Measurements from ENCODE around the gene AMH. TPM values are rescaled to one million over a fixed set of nuclear protein-coding genes. Genes with fewer than 3 reads are reported as not detected.

Gene AMH
- total RNA-seq, 4 donors from 2014 or later, result 0.50 to 3.7 (median 1.3) TPM

GRCh38 chr19:2243274-2244124 is 5.6 kb upstream of the AMH start:
- H3K27me3 ChIP-seq, result no peaks in the 10 kb centered on the region
- WGBS, result 73% methylated on average over 26 of the region's 32 CpGs
- H3K9me3 ChIP-seq, result no peaks in the 10 kb centered on the region
- no peak for TF ChIP-seq POLR2AphosphoS5 (IDR thresholded peaks at IDR 0.05)
- TF ChIP-seq CTCF (IDR thresholded peaks at IDR 0.05), result no peak
- TF ChIP-seq POLR2A (IDR thresholded peaks at IDR 0.05; ENCODE audit: low read depth), result no peak
- no peak for TF ChIP-seq EP300 (IDR thresholded peaks at IDR 0.05)
- H3K4me1 ChIP-seq, result peaks cover 37 to 74% (median 57%) of the 10 kb centered on the region in 4 donors
- no peak overlapping the region for H3K4me3 ChIP-seq
- no peak for DNase-seq (ENCODE audit: extremely low spot score)
- no peak overlapping the region for H3K27ac ChIP-seq (replicated peaks in 1 of 4)
- peaks cover 40 to 58% (median 55%) of the 10 kb centered on the region in 4 donors for H3K36me3 ChIP-seq
- intact Hi-C loops (cut with DNase I), result no loop called here

- intact Hi-C loops (cut with DNase I), result no loop called here
- Histone ChIP-seq H3K9me3 (no peaks in the 10 kb centered on the region), H3K36me3 (peaks cover 40 to 64% (median 61%) of the 10 kb centered on the region in 4 donors), H3K27ac (replicated peaks in 1 of 4) (no peak overlapping the region), H3K4me1 (peaks cover 32 to 68% (median 51%) of the 10 kb centered on the region in 4 donors), H3K27me3 (peaks cover 0 to 2% (median 0%) of the 10 kb centered on the region in 4 donors), H3K4me3 (no peak overlapping the region)
- TF ChIP-seq POLR2A (IDR thresholded peaks at IDR 0.05; ENCODE audit: low read depth) (no peak), EP300 (IDR thresholded peaks at IDR 0.05) (no peak), POLR2AphosphoS5 (IDR thresholded peaks at IDR 0.05) (no peak), CTCF (IDR thresholded peaks at IDR 0.05) (no peak)
- DNase-seq (ENCODE audit: extremely low spot score), result no peak
- 100% methylated on average over 1 of the region's 12 CpGs for whole genome bisulfite sequencing
Observed at GRCh38 chr19:2244125-2244411, 5.1 kb upstream of the AMH start.

GRCh38 chr19:2244486-2244885 is 4.6 kb upstream of the AMH start:
- 89% methylated on average over 17 of the region's 21 CpGs for WGBS
- intact Hi-C loops (cut with DNase I), result no loop called here
- H3K27ac ChIP-seq (replicated peaks in 1 of 4), result no peak overlapping the region
- no peaks in the 10 kb centered on the region for H3K9me3 ChIP-seq
- no peak overlapping the region for H3K4me3 ChIP-seq
- no peak for DNase-seq (ENCODE audit: extremely low spot score)
- H3K4me1 ChIP-seq, result peaks cover 27 to 68% (median 47%) of the 10 kb centered on the region in 4 donors
- H3K36me3 ChIP-seq, result peaks cover 40 to 67% (median 61%) of the 10 kb centered on the region in 4 donors
- peaks cover 0 to 6% (median 0%) of the 10 kb centered on the region in 4 donors for H3K27me3 ChIP-seq
- TF ChIP-seq POLR2AphosphoS5 (IDR thresholded peaks at IDR 0.05) (no peak), EP300 (IDR thresholded peaks at IDR 0.05) (no peak), POLR2A (IDR thresholded peaks at IDR 0.05; ENCODE audit: low read depth) (no peak), CTCF (IDR thresholded peaks at IDR 0.05) (no peak)

- WGBS, result 90% methylated on average over 15 of the region's 15 CpGs
- intact Hi-C loops (cut with DNase I), result no loop called here
- H3K4me3 ChIP-seq, result no peak overlapping the region
- peaks cover 22 to 68% (median 46%) of the 10 kb centered on the region in 4 donors for H3K4me1 ChIP-seq
- H3K9me3 ChIP-seq, result no peaks in the 10 kb centered on the region
- no peak overlapping the region for H3K27ac ChIP-seq (replicated peaks in 1 of 4)
- DNase-seq (ENCODE audit: extremely low spot score), result no peak
- TF ChIP-seq POLR2A (IDR thresholded peaks at IDR 0.05; ENCODE audit: low read depth) (no peak), CTCF (IDR thresholded peaks at IDR 0.05) (no peak), POLR2AphosphoS5 (IDR thresholded peaks at IDR 0.05) (no peak), EP300 (IDR thresholded peaks at IDR 0.05) (no peak)
- H3K36me3 ChIP-seq, result peaks cover 40 to 67% (median 61%) of the 10 kb centered on the region in 4 donors
- peaks cover 3 to 14% (median 5%) of the 10 kb centered on the region in 4 donors for H3K27me3 ChIP-seq
Observed at GRCh38 chr19:2245273-2245672, 3.9 kb upstream of the AMH start.
